Suprapubic skin (tissue), 4 donors: Measurements from ENCODE around the gene CAPN7. TPM values are rescaled to one million over a fixed set of nuclear protein-coding genes. Genes with fewer than 3 reads are reported as not detected.
"Not testable (repeated sequence)": the region's sequence is repeated elsewhere in the genome, so short reads cannot be mapped to it uniquely, and the experiment has no call there.

Experiments used
- DNase-seq, 2 donors: peaks; one replicate each; pipeline ENCODE4 v3.0.0-alpha.2; 2019; ENCODE audit warnings: low spot score in 2 of 2
- H3K27ac ChIP-seq: fragments of 200-600 bp; sonication (generic); one replicate; pipeline ENCODE4 v1.5.1; 2019
- H3K27me3 ChIP-seq: fragments of 200-600 bp; sonication (generic); one replicate; pipeline ENCODE4 v1.5.1; 2019
- H3K36me3 ChIP-seq: fragments of 200-600 bp; sonication (generic); one replicate; pipeline ENCODE4 v1.5.1; 2019
- H3K4me1 ChIP-seq: fragments of 200-600 bp; sonication (generic); one replicate; pipeline ENCODE4 v1.5.1; 2019
- H3K4me3 ChIP-seq: fragments of 200-600 bp; sonication (generic); one replicate; pipeline ENCODE4 v1.5.1; 2019; ENCODE audit warnings: mild to moderate bottlenecking
- H3K9me3 ChIP-seq: fragments of 200-600 bp; sonication (generic); one replicate; pipeline ENCODE4 v1.5.1; 2019
- CTCF ChIP-seq, 2 donors: fragments of 200-600 bp in 1 of 2; fragments of 450-650 bp in 1 of 2; sonication (generic) in 1 of 2; IDR thresholded peaks; one replicate each; pipeline ENCODE4 v1.5.1; 2016 to 2019; ENCODE audit warnings: antibody characterized with exemption in 2 of 2, mild to moderate bottlenecking in 1 of 2, moderate library complexity in 1 of 2
- EP300 ChIP-seq: sonication (generic); formaldehyde crosslinking; IDR thresholded peaks from one replicate; pipeline ENCODE4 v1.6.1; 2017; ENCODE audit warnings: antibody characterized with exemption
- POLR2A ChIP-seq, 2 donors: fragments of 450-650 bp; IDR thresholded peaks; one replicate each; pipeline ENCODE4 v1.6.1; 2017; ENCODE audit warnings: antibody characterized with exemption in 2 of 2, mild to moderate bottlenecking in 2 of 2, moderate library complexity in 2 of 2
- POLR2AphosphoS5 ChIP-seq, 3 donors: sonication (generic); formaldehyde crosslinking; IDR thresholded peaks; one replicate each; pipeline ENCODE4 v1.6.1; 2017; ENCODE audit warnings: antibody characterized with exemption in 3 of 3
- WGBS: methylation state at CpG from one replicate; pipeline ENCODE4 v1.1.5; 2018; 5-methylcytosine and 5-hydroxymethylcytosine counted together
- total RNA-seq, 4 donors: library from RNA; depleted of rRNA; stranded (reverse); fragments of >200 nt; gene quantifications; one replicate each; pipeline ENCODE4 v1.1.0, GENCODE V29; 2016

The CAPN7 gene
- 100 to 1,000 TPM in 1 of 4 donors, 10 to 100 TPM in 3; 32.0 to 112 (median 38.2) TPM for total RNA-seq

GRCh38 chr3:15205934-15206661, at the start of gene CAPN7:
TSS of gene CAPN7 (plus strand) at chr3:15206246. CDS start at chr3:15206496, 250 bp downstream.
- TF ChIP-seq EP300 (no peak), CTCF (IDR thresholded peaks at IDR 0.05) (peak; percentile 29 to 41), POLR2A (IDR thresholded peaks at IDR 0.05) (peak; percentile 50 to 92), POLR2AphosphoS5 (IDR thresholded peaks at IDR 0.05) (peak in 2 of 3 donors; percentile 57 to 70)
- 0% methylated on average over 25 of the region's 92 CpGs for WGBS
- Histone ChIP-seq H3K4me1 (peaks cover 22% of the 10 kb centered on the region), H3K27me3 (no peaks in the 10 kb centered on the region), H3K27ac (peak within 1 kb of the TSS; percentile 98), H3K4me3 (peak within 1 kb of the TSS; percentile 84), H3K9me3 (no peaks in the 10 kb centered on the region), H3K36me3 (peaks cover 7% of the 10 kb centered on the region)
- peak; percentile 95 to 96 for DNase-seq

GRCh38 chr3:15157441-15157840, 48.6 kb upstream of the CAPN7 start:
- H3K4me1 ChIP-seq, result no peaks in the 10 kb centered on the region

GRCh38 chr3:15159501-15160136, 46.4 kb upstream of the CAPN7 start:
- no peaks in the 10 kb centered on the region for H3K9me3 ChIP-seq
- H3K4me1 ChIP-seq, result no peaks in the 10 kb centered on the region
- peaks cover 22% of the 10 kb centered on the region for H3K27me3 ChIP-seq
- no peak overlapping the region for H3K27ac ChIP-seq
- no peak for TF ChIP-seq CTCF (IDR thresholded peaks at IDR 0.05)
- 75% methylated on average over 5 of the region's 5 CpGs for WGBS
- no peaks in the 10 kb centered on the region for H3K36me3 ChIP-seq
- no peak for DNase-seq
- no peak overlapping the region for H3K4me3 ChIP-seq

More at GRCh38 chr3:15157441-15157840, 48.6 kb upstream of the CAPN7 start:
- Histone ChIP-seq H3K4me3 (no peak overlapping the region), H3K27me3 (peaks cover 33% of the 10 kb centered on the region), H3K36me3 (no peaks in the 10 kb centered on the region), H3K9me3 (no peaks in the 10 kb centered on the region), H3K27ac (no peak overlapping the region)
- DNase-seq, result no peak
- no peak for TF ChIP-seq CTCF (IDR thresholded peaks at IDR 0.05)

- DNase-seq, result no peak
- no peak for TF ChIP-seq CTCF (IDR thresholded peaks at IDR 0.05)
- no peak for TF ChIP-seq EP300
- no peak for TF ChIP-seq POLR2A (IDR thresholded peaks at IDR 0.05)
- TF ChIP-seq POLR2AphosphoS5 (IDR thresholded peaks at IDR 0.05), result no peak
- 66% methylated on average over 3 of the region's 3 CpGs for WGBS
- Histone ChIP-seq H3K4me3 (no peak overlapping the region), H3K27ac (no peak overlapping the region), H3K27me3 (peaks cover 15% of the 10 kb centered on the region), H3K9me3 (no peaks in the 10 kb centered on the region), H3K4me1 (no peaks in the 10 kb centered on the region), H3K36me3 (no peaks in the 10 kb centered on the region)
These were observed 45.4 kb upstream of the CAPN7 start for GRCh38 chr3:15160662-15161061.

DNA sequence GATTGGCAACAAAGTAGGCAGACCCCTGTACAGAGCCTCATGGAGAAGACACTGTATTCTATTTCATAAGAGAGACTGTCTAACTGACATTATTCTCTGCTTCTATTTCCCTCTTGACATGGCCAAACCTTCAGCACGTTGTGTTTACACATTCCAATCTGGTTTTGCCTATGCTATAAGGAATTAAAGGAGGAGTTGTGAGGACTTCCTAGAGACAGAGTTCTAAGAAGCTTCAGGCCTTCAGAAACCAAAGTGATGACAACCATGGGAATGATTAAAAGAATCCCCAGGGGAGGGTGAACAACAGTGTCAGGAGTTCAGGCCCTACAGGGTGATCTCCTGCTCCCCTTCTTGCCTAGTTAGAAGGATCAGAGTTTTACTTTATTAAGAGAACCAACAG, 44.9 kb upstream of the CAPN7 start:
- Histone ChIP-seq H3K9me3 (no peaks in the 10 kb centered on the region), H3K4me3 (no peak overlapping the region), H3K36me3 (no peaks in the 10 kb centered on the region), H3K27ac (no peak overlapping the region), H3K4me1 (no peaks in the 10 kb centered on the region), H3K27me3 (peaks cover 10% of the 10 kb centered on the region)
- TF ChIP-seq EP300 (no peak), POLR2A (IDR thresholded peaks at IDR 0.05) (no peak), CTCF (IDR thresholded peaks at IDR 0.05) (no peak), POLR2AphosphoS5 (IDR thresholded peaks at IDR 0.05) (no peak)
- 75% methylated on average over 1 of the region's 1 CpG for WGBS
- no peak for DNase-seq

GRCh38 chr3:15163656-15164055, 42.4 kb upstream of the CAPN7 start:
- H3K9me3 ChIP-seq, DNase-seq, H3K27ac ChIP-seq, H3K4me1 ChIP-seq, H3K27me3 ChIP-seq, H3K4me3 ChIP-seq, H3K36me3 ChIP-seq: not testable (repeated sequence)
- WGBS, result no CpG with 5 or more reads among the region's 24 CpGs
